DOHH2 (cell line): ENCODE measurements around the gene PLCB2.

Experiments
- H3F3A ChIP-seq: fragments of 200-600 bp; sonication (generic), shearing (Covaris generic); 2 replicates; pipeline ENCODE4 v1.6.0; 2016; ENCODE audit warnings: antibody characterized with exemption, mild to moderate bottlenecking; ENCODE audit not compliant: control insufficient read depth, insufficient read depth
- H3K27ac ChIP-seq: fragments of 200-600 bp; sonication (generic); 2 replicates; pipeline ENCODE4 v1.5.1; 2014; ENCODE audit warnings: low read depth, mild to moderate bottlenecking, low read length, moderate library complexity
- H3K27me3 ChIP-seq: fragments of 200-600 bp; sonication (generic); 2 replicates; pipeline ENCODE4 v1.6.1; 2014; ENCODE audit warnings: mild to moderate bottlenecking, low read length, mixed read lengths; ENCODE audit not compliant: control insufficient read depth
- H3K36me3 ChIP-seq: fragments of 200-600 bp; sonication (generic); 2 replicates; pipeline ENCODE4 v1.6.1; 2014; ENCODE audit warnings: mild to moderate bottlenecking, low read length, moderate library complexity, mixed read lengths; ENCODE audit not compliant: control insufficient read depth
- H3K4me1 ChIP-seq: fragments of 200-600 bp; sonication (generic); 2 replicates; pipeline ENCODE4 v1.6.1; 2014; ENCODE audit warnings: mild to moderate bottlenecking, low read length, mixed read lengths; ENCODE audit not compliant: control insufficient read depth
- H3K4me2 ChIP-seq: fragments of 200-600 bp; sonication (generic); 2 replicates; pipeline ENCODE4 v1.6.0; 2014; ENCODE audit warnings: mild to moderate bottlenecking, low read length, moderate library complexity
- H3K4me3 ChIP-seq: fragments of 200-600 bp; sonication (generic); 2 replicates; pipeline ENCODE4 v1.5.1; 2014; ENCODE audit warnings: mild to moderate bottlenecking, low read length, mixed read lengths
- H3K79me2 ChIP-seq: fragments of 200-600 bp; sonication (generic); 2 replicates; pipeline ENCODE4 v1.6.1; 2014; ENCODE audit warnings: mild to moderate bottlenecking, low read length, mixed read lengths; ENCODE audit not compliant: control insufficient read depth
- H3K9me2 ChIP-seq: fragments of 200-600 bp; sonication (generic); replicated peaks from 2 replicates; pipeline ENCODE4 v1.6.1; 2014; ENCODE audit warnings: mild to moderate bottlenecking, low read length, mixed read lengths; ENCODE audit not compliant: control insufficient read depth
- H3K9me3 ChIP-seq: fragments of 200-600 bp; sonication (generic); 2 replicates; pipeline ENCODE4 v1.6.1; 2014; ENCODE audit warnings: antibody characterized with exemption, low read length, mixed read lengths; ENCODE audit not compliant: control insufficient read depth, insufficient read depth
- H4K20me1 ChIP-seq: fragments of 200-600 bp; sonication (generic); 2 replicates; pipeline ENCODE4 v1.6.0; 2014; ENCODE audit warnings: low read depth, mild to moderate bottlenecking, antibody characterized with exemption, low read length, moderate library complexity; ENCODE audit not compliant: control insufficient read depth, insufficient read depth
- EZH2phosphoT487 ChIP-seq: fragments of 200-600 bp; sonication (generic); IDR thresholded peaks from 2 replicates; pipeline ENCODE4 v1.6.1; 2017; ENCODE audit warnings: borderline replicate concordance, mild to moderate bottlenecking, antibody characterized with exemption, low read length, moderate library complexity, mixed read lengths
- TF ChIP-seq, protein P1 (sequence below): fragments of 200-600 bp; sonication (generic); IDR thresholded peaks from one replicate; pipeline ENCODE4 v1.5.1; 2014; ENCODE audit warnings: antibody characterized with exemption, mild to moderate bottlenecking, low read depth, low read length; ENCODE audit not compliant: poor library complexity, severe bottlenecking

The PLCB2 gene

GRCh38 chr15:40281801-40282146 is 26.0 kb downstream of the PLCB2 start:
- 0 out of 2 replicates have a peak, but pooled peaks cover 3% of the 10 kb centered on the region for H3F3A ChIP-seq
- H3K27me3 ChIP-seq = peaks cover 47% of the 10 kb centered on the region
- H3K9me2 ChIP-seq = no peaks in the 10 kb centered on the region
- peak overlapping the region; percentile 65 for H3K4me2 ChIP-seq
- no peaks in the 10 kb centered on the region for H3K79me2 ChIP-seq
- no peak overlapping the region; the same call in 1 of the 2 replicates for H3K4me3 ChIP-seq
- TF ChIP-seq, protein P1, sequence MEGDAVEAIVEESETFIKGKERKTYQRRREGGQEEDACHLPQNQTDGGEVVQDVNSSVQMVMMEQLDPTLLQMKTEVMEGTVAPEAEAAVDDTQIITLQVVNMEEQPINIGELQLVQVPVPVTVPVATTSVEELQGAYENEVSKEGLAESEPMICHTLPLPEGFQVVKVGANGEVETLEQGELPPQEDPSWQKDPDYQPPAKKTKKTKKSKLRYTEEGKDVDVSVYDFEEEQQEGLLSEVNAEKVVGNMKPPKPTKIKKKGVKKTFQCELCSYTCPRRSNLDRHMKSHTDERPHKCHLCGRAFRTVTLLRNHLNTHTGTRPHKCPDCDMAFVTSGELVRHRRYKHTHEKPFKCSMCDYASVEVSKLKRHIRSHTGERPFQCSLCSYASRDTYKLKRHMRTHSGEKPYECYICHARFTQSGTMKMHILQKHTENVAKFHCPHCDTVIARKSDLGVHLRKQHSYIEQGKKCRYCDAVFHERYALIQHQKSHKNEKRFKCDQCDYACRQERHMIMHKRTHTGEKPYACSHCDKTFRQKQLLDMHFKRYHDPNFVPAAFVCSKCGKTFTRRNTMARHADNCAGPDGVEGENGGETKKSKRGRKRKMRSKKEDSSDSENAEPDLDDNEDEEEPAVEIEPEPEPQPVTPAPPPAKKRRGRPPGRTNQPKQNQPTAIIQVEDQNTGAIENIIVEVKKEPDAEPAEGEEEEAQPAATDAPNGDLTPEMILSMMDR = no peak
- TF ChIP-seq EZH2phosphoT487 = no peak
- H3K9me3 ChIP-seq = no peaks in the 10 kb centered on the region
- H3K36me3 ChIP-seq = no peaks in the 10 kb centered on the region
- peaks cover 27% of the 10 kb centered on the region for H3K4me1 ChIP-seq
- H4K20me1 ChIP-seq = no peaks in the 10 kb centered on the region
- no peak overlapping the region for H3K27ac ChIP-seq

DNA sequence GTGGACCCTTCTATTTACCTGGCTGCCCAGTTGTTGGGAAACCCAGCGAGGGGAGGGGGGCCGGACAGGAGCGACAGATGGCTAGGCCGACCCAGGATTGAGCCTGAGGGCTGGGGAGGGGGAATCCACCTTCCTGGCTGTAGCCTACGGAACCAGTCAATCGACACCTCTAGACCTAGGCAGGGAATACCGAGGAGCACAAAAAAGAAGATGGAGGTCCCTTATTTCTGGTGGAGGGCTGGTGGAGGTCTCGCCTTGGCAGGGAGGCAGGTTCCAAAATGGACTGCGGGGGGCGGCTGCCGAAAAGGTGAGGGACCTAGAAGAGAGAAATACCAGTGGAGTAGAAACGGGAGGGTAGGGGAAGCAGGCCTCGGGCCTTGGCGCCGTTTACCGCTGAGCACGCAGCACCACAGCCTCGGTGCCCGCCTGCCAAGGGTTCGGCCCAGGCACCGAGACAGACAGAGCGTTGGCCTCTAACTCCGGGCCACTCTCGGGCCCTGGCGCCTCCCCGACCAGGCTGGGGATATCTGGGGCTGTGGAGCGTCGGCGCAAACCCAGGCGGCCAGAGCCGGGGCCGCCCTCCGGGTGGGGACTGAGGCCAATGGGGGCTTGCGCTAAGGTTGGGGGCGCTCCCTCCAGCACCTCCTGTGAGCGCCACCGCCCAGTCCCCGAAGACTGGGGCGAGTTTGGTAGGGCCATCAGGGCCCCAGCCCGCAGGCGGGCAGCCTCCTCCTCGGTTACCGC is 26.5 kb downstream of the PLCB2 start:
- no peaks in the 10 kb centered on the region for H3K9me3 ChIP-seq
- H3K36me3 ChIP-seq = no peaks in the 10 kb centered on the region
- no peaks in the 10 kb centered on the region for H3K9me2 ChIP-seq
- H3K27me3 ChIP-seq = peaks cover 47% of the 10 kb centered on the region
- no peak overlapping the region for H3K4me3 ChIP-seq
- H3K4me2 ChIP-seq = no peak overlapping the region
- peaks cover 32% of the 10 kb centered on the region for H3K4me1 ChIP-seq
- no peak for TF ChIP-seq EZH2phosphoT487
- TF ChIP-seq, protein P1 = no peak
- H3F3A ChIP-seq = 0 out of 2 replicates have a peak, but pooled peaks cover 3% of the 10 kb centered on the region
- H3K79me2 ChIP-seq = no peaks in the 10 kb centered on the region
- no peaks in the 10 kb centered on the region for H4K20me1 ChIP-seq
- no peak overlapping the region for H3K27ac ChIP-seq

GRCh38 chr15:40280260-40281056 is 27.3 kb downstream of the PLCB2 start:
- H3K27ac ChIP-seq = no peak overlapping the region
- TF ChIP-seq, protein P1 = no peak
- no peak for TF ChIP-seq EZH2phosphoT487
- no peaks in the 10 kb centered on the region for H3K36me3 ChIP-seq
- H3K9me2 ChIP-seq = no peaks in the 10 kb centered on the region
- no peaks in the 10 kb centered on the region for H4K20me1 ChIP-seq
- H3K27me3 ChIP-seq = peaks cover 47% of the 10 kb centered on the region
- H3K9me3 ChIP-seq = no peaks in the 10 kb centered on the region
- no peak overlapping the region for H3K4me3 ChIP-seq
- 0 out of 2 replicates have a peak, but pooled peaks cover 3% of the 10 kb centered on the region for H3F3A ChIP-seq
- no peaks in the 10 kb centered on the region for H3K79me2 ChIP-seq
- peaks cover 35% of the 10 kb centered on the region for H3K4me1 ChIP-seq
- no peak overlapping the region for H3K4me2 ChIP-seq
